SH-SY5Y (cell line): ENCODE measurements around the gene ARHGEF28.

ENCODE experiments used
- GATA2 ChIP-seq: IDR thresholded peaks from 2 replicates; pipeline ENCODE4 v1.6.1; 2011; ENCODE audit warnings: mild to moderate bottlenecking, low read depth, low read length
- GATA3 ChIP-seq: IDR thresholded peaks from 2 replicates; pipeline ENCODE4 v1.6.1; 2011; ENCODE audit warnings: low read depth, mild to moderate bottlenecking, low read length, moderate library complexity

DNA sequence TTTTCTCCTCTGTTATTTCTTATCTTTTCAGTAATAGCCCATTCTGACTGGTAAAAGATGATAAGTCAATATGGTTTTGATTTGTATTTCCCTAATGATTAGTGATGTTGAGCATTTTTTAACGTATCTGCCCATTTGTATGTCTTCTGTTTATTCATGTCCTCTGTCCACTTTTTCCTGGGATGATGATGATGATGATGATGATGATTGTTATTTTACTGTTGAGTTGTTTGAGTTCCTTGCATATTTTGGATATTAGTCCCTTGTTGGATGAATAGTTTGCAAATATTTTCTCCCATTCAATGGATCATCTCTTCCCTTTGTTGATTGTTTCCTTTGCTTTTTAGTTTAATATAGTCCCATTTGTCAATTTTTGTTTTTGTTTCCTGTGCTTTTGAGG is 33.4 kb upstream of the ARHGEF28 start:
- TF ChIP-seq GATA2: no peak
- no peak for TF ChIP-seq GATA3
